Measurements from ENCODE around the gene CNGB1.
"Not testable (repeated sequence)": the region's sequence is repeated elsewhere in the genome, so short reads cannot be mapped to it uniquely, and the experiment has no call there.

Gene CNGB1

DNA sequence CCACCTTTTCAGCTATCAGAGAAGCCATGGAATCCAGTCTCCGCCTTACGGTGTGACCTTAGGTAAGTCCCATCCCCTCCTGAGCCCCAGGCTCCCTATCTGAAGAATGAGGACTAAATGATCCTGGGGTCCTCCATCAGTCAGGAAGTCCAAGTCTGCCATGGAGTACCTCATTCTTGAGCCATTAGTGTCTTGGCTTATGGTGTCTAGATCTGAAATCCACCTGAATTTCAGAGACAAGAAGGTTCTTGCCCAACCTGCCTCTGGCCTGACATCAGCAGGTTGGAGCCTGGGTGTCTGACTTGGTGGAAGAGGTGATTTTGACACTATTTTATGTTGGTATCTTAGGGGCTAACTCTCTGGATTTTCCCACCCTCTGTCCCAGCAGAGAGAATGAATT lies 47.1 kb downstream of the CNGB1 start:
- DNase-seq = no peak

GRCh38 chr16:57923418-57923817 lies 47.5 kb downstream of the CNGB1 start:
- DNase-seq = no peak

GRCh38 chr16:57920880-57921229 lies 50.1 kb downstream of the CNGB1 start:
- no peak for DNase-seq

DNA sequence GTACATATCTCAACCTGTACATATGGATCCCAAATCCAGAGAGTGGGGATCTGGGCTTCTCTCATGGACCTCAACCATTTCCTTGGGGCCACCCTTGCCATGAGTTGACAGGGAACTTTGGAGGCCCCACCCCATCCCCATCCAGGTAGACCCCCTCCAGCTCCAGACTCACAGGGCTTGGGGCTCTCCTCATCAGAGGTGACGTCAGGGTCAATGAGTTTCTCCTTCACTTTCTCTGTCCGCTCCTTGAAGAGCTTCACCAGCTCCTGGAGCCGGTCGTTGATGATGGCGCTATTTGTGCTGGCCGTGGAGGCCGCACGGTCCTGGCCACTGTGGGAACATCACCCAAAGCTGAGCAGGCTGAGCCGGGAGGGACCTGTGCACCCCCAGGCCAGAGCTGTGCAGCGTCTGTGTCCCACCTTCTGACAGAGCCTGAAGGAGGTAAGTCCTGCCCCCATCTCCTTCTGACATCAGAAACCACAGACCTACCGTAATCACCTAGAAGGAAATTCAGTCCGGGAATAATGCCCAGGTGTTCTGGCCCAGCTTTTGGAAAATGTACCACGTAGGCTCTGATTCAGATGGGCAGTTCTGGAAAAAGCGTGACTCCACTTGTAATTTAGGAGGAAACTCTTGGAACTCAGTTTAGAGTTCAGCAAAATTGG lies 50.6 kb downstream of the CNGB1 start:
- no peak for DNase-seq

DNA sequence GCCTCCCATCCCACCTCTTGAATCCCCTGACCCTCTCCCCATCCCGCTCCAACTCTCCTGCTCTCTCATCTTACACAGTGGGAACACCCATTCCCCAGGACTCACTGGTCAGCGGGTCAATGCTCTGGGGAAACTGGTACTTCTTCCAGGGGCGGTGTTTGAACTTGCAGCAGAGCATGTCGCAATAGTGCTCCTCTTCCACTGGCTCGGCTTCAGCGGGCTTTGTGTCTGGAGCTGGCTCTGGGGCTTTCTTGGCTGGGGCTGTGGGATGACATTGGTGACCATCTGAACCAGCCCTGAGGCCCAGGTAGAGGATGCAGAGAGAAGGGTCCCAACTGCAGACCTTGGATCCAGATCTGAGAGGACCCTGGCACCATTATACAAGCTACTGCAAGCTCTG lies 51.9 kb downstream of the CNGB1 start:
- no peak for DNase-seq

DNA sequence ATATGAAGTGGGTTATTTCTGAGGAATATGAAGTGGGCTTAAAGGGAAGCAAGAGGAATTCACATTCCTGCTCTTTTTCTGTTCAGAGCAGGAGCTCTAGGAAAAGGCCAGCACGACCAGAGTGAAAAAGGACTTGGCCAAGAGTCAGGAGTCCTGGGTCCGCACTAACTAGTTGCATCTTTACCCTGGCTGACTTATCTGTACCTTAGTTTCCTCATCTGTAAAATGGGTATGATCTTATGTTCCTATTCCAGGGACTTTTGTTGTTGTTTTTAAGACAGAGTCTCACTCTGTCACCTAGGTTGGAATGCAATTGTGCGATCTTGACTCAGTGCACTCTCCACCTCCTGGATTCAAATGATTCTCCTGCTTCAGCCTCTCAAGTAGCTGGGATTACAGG lies 52.5 kb downstream of the CNGB1 start:
- DNase-seq = no peak

DNA sequence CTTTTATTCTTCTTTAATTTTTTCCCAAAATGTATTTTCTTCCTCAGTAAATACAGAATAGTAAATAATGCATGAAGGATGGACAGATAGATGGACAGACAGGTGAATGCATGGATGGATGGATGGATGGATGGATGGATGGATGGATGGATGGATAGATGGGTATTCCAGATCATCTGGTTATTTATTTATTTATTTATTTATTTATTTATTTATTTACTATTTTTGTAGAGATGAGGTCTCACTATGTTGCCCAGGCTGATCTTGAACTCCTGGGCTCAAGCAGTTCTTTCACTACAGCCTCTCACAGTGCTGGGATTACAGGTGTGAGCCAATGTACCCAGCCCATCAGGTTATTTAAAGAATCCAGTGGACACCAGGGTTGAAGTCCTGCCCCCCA lies 53.0 kb downstream of the CNGB1 start:
- DNase-seq = not testable (repeated sequence)

- not testable (repeated sequence) for DNase-seq
Observed at GRCh38 chr16:57917489-57917888, 53.4 kb downstream of the CNGB1 start.

DNA sequence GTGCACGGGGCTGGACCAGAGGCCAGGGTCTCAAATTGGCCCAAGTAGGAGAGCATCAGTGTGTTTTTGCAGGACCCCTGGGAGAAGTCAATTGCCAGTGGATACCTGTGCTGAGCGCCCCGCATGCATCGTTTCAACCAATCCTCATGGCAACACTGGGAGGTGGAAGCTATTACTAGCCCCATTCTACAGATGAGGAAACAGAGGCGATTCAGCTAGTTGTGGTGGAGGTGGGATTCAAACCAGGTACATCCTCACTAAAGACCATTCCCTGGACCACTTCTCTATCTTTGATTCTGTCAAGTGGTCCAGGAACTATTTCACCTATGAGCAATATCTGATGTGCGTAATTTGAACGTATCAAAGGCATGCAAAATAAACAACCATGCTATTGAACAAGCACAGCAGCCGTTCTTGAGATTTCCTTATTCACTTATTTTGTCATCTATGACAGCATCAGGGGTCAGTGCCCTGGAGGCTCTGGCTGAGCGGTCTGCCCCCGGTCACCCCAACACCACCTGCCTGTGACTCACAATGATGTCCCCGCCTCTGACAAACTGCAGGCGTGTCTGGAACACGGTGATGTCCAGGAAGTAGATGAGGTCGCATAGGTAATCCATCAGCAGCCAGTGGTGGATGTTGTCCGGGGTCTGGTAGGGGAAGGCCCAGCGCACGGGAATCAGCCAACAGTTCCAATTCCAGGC lies 54.0 kb downstream of the CNGB1 start:
- no peak for DNase-seq

GRCh38 chr16:57915811-57916488 lies 55.0 kb downstream of the CNGB1 start:
- DNase-seq = no peak

DNA sequence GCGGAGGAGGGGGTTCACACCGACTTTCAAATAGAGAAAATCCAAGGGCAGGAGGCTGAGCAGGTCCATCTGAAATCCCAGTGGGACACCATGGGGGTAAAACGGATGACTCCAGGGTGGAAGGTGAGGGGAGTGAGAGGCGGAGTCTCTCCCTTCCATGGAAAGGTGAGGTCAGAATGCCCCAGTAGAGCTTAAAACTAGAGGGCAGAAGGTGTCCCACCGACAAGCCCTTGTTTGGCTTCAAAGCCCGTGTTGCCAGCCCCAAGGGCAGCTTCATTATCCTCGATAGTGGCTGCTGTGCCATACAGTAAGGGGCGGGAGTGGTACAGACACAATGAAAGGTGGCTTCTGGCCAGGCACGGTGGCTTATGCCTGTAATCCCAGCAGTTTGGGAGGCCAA lies 55.7 kb downstream of the CNGB1 start:
- no peak for DNase-seq

DNA sequence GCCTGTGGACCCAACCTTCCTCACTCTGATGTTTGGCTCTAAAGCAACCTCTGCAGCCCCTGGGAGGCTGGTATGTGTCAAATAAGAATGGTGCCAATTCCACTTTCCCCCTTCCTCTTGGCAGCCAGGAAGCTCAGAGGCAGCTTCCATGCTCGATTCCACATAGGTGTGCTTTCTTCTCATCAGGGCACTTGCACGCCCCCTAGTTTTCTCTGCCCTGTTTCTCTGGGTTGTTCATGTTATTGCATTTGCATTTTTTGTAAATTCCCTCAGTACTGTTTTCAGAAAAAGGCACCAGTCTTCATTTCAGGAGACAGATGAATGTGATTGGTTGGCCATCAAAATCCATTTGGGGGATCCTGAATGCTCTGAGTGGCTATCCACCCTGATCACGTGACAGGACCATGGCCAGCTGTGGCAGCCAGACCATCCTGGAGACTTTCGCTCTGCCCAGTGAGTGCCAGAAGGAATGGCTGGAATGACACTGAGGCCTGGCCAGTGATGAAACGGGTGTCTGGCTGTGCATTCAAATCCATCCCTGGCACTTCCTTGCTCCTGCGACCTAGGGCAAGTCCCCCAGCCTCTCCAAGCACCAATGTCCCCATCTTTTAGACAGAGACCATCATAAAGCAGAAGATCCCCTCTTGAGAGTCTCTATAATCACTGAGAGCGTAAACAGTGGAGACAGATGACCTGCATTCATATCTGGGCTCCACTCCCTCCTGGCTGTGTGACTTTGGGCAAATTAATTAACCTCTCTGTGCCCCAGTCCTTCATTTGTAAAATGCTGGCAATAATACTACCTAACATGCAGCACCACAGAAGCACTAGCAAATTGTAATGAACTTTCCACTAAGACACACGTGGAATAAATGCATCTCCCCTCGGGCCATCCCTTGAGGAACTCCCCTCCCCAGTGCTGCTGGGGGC lies 56.4 kb downstream of the CNGB1 start:
- no peak for DNase-seq

DNA sequence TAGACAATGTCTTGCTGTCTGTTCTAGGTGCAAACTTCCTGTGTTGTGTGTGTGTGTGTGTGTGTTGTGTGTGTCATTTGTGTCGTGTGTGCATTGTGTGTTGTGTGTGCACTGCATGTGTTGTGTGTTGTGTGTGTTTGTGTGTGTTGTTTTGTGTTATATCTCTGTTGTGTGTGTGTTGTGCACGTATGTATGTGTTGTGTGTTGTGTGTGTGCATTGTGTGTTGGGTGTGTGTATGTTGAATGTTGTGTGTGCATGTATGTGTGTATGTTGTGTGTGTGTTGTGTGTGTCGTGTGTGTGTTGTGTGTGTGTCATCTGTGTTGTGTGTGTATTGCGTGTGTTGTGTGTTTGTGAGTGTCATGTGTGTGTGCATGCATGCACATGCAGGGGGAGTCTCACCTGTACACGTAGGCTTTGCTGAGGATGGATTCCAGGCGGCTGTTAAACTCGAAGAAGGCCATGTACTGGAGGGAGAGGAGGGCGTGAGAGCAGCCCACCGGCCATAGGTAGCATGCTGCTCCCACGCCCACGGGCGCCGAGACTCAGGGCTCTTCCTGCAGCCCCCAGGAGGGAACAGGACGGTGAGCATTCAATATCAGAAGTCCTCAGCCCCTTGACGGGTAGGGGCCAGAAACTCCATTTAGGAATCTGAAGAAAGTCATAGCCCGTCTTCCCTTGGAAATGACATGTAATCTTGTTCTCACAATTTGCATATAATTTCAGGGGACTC lies 58.2 kb downstream of the CNGB1 start:
- no peak for DNase-seq

GRCh38 chr16:57911743-57912142 lies 59.2 kb downstream of the CNGB1 start:
- no peak for DNase-seq

DNA sequence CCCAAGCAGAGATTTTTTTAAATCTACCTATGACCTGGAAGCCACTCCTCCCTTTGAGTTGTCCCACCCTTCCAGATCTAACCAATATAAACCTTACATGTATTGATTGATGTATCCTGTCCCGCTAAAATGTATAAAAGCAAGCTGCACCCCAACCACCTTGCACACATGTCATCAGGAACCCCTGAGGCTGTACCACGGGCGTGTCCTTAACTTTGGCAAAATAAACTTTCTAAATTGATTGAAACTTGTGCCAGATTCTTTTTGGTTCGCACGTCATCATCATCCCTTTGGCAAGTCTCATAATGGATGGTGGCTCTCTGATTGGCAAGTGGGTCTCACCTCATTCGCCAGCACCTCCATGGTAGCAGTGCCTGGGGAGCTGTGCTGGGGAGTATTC lies 60.2 kb downstream of the CNGB1 start:
- DNase-seq = no peak

- DNase-seq = no peak
Observed at GRCh38 chr16:57908409-57908987, 62.4 kb downstream of the CNGB1 start.

- DNase-seq = no peak
Observed at GRCh38 chr16:57906382-57907316, 64.3 kb downstream of the CNGB1 start.

DNA sequence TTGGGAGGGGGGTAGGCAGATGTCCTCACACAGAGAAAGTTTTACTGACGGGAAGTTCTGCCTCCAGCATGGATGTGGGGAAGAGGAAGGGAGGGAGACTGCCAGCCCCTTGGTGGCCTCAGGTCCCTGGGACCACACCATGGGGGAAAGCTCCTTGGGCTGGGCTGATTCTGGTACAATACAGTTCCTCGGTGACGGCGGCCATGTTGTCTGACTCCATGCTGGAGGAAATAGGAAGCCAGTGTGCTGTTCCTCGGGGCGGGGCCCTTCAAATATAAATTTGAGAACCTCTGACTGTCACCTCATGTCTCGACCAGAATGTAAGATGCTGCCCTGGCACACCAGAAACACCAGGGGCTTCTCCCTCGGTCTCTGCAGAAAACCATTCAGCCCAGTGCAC lies 66.8 kb downstream of the CNGB1 start:
- no peak for DNase-seq

DNA sequence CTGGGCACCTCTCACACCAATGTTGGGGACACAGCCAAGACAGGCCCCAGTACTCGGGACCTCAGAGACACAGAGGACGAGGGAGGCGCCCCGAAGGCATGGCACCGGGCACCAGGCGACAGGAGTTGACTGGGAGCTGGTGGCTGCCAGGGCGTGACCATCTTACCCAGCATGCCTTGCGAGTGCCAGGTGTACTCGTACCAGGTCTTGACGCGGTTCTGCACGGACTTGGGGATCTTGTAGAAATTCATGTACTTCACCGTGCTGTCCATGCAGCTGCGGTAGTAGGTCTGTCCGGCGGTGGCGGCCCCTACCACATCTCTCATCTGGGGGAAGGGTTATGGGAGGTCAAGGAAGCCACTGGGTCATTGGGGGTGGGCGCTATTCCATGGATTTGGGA lies 67.3 kb downstream of the CNGB1 start:
- DNase-seq = no peak

DNA sequence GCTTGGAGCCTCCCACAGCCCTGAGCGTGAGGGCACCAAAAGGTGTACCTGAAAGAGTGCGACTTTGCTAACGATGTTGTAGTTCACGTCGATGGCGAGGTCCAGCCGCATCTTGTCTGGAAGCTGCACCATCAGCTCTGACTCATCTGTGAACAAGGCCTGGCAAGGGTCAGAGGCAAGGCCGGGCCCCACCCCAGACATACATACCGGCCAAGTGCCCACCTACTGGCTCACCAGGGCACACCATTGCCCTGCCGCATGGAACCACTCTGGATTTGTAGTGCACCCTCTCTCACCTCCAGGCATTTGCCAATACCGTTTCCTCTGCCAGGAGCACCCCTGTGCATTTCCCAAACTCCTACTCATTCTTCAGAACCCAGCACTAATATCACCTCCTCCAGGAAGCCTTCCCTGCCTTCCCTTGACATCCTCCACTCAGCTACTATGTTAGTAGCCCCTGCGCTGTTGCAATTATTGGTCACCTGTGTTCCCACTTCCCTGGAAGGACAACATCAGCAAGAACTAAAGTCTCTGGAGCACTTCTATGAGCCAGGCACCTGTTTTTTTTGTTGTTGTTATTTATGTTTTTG lies 69.4 kb downstream of the CNGB1 start:
- no peak for DNase-seq
